ENCODE data around the gene MTHFD2L.

GRCh38 chr4:74317616-74318246, 159.8 kb downstream of the MTHFD2L start:
- TF ChIP-seq POLR2A (IDR thresholded peaks at IDR 0.05) (no peak), EP300 (IDR thresholded peaks at IDR 0.05) (no peak)
- TF ChIP-seq, protein P1, sequence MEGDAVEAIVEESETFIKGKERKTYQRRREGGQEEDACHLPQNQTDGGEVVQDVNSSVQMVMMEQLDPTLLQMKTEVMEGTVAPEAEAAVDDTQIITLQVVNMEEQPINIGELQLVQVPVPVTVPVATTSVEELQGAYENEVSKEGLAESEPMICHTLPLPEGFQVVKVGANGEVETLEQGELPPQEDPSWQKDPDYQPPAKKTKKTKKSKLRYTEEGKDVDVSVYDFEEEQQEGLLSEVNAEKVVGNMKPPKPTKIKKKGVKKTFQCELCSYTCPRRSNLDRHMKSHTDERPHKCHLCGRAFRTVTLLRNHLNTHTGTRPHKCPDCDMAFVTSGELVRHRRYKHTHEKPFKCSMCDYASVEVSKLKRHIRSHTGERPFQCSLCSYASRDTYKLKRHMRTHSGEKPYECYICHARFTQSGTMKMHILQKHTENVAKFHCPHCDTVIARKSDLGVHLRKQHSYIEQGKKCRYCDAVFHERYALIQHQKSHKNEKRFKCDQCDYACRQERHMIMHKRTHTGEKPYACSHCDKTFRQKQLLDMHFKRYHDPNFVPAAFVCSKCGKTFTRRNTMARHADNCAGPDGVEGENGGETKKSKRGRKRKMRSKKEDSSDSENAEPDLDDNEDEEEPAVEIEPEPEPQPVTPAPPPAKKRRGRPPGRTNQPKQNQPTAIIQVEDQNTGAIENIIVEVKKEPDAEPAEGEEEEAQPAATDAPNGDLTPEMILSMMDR (IDR thresholded peaks at IDR 0.05): no peak
